Measurements from ENCODE around the gene LPGAT1.

Gene LPGAT1

DNA sequence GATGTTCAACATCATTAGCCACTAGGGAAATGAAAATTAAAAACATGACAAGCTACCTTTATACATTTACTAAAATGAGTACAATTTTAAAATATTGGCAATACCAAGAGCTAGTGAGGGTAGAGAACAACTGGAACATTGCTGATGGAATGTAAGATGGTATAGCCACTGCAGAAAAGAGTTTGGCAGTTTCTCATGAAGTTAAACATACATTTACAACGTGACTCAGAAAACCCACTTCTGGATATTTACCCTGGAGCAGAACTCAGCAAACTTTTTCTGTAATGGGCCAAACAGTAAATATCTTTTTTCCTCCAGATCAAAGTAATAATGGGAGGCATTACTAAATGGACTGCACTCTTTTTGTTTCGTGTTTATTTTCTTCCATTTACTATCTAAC is 22.1 kb downstream of the LPGAT1 start:
- Histone ChIP-seq H3K27ac (ENCODE audit: low read length) (no peak overlapping the region), H3K4me3 (ENCODE audit: low read length) (no peak overlapping the region), H3K4me1 (ENCODE audit: low read length) (no peaks in the 10 kb centered on the region), H4K20me1 (ENCODE audit: insufficient read depth, low read length) (no peaks in the 10 kb centered on the region), H3K4me2 (ENCODE audit: low read depth, low read length) (no peak overlapping the region), H3K9ac (ENCODE audit: low read length) (no peak overlapping the region), H3K9me2 (replicated peaks; ENCODE audit: insufficient read depth, low read length) (no peaks in the 10 kb centered on the region), H3K79me2 (ENCODE audit: low read length) (no peaks in the 10 kb centered on the region), H3K9me3 (replicated peaks; ENCODE audit: insufficient read depth, low read length) (no peaks in the 10 kb centered on the region), H2AFZ (ENCODE audit: low read length) (no peak overlapping the region), H3K36me3 (replicated peaks; ENCODE audit: insufficient read depth, low read length) (no peaks in the 10 kb centered on the region), H3K27me3 (replicated peaks; ENCODE audit: insufficient read depth, low read length) (no peaks in the 10 kb centered on the region), H3F3A (ENCODE audit: insufficient read depth, low read length) (no peaks in the 10 kb centered on the region)
- no peak for DNase-seq
- no peak for TF ChIP-seq EZH2phosphoT487 (IDR thresholded peaks at IDR 0.05; ENCODE audit: low read length)
- TF ChIP-seq, protein P1, sequence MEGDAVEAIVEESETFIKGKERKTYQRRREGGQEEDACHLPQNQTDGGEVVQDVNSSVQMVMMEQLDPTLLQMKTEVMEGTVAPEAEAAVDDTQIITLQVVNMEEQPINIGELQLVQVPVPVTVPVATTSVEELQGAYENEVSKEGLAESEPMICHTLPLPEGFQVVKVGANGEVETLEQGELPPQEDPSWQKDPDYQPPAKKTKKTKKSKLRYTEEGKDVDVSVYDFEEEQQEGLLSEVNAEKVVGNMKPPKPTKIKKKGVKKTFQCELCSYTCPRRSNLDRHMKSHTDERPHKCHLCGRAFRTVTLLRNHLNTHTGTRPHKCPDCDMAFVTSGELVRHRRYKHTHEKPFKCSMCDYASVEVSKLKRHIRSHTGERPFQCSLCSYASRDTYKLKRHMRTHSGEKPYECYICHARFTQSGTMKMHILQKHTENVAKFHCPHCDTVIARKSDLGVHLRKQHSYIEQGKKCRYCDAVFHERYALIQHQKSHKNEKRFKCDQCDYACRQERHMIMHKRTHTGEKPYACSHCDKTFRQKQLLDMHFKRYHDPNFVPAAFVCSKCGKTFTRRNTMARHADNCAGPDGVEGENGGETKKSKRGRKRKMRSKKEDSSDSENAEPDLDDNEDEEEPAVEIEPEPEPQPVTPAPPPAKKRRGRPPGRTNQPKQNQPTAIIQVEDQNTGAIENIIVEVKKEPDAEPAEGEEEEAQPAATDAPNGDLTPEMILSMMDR (IDR thresholded peaks at IDR 0.05; ENCODE audit: low read length) = no peak
- TF ChIP-seq EZH2 (optimal IDR thresholded peaks at IDR 0.05; ENCODE audit: low read depth, low read length) = no peak

DNA sequence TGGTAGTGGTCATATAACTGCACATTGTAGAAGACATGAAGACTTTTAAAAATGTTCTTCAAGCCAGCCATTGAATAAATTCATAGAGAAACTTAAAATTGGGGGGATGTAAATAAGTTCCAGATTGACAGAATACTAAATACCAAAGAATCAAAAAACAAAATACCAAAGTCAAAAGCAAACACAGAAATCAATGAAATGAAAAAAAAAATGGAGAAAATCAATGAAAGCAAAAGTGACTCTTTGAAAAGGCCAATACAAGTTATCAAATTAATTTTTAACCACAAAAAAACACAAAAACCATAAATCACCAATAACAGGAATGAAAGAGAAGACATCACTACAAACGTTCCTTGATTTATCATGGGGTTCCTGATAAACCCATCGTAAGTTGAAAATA is 25.6 kb downstream of the LPGAT1 start:
- TF ChIP-seq EZH2phosphoT487 (IDR thresholded peaks at IDR 0.05; ENCODE audit: low read length) = no peak
- no peak for TF ChIP-seq EZH2 (optimal IDR thresholded peaks at IDR 0.05; ENCODE audit: low read depth, low read length)
- TF ChIP-seq, protein P1 (IDR thresholded peaks at IDR 0.05; ENCODE audit: low read length) = no peak
- Histone ChIP-seq H3K4me3 (ENCODE audit: low read length) (no peak overlapping the region), H4K20me1 (ENCODE audit: insufficient read depth, low read length) (no peaks in the 10 kb centered on the region), H2AFZ (ENCODE audit: low read length) (no peak overlapping the region), H3K79me2 (ENCODE audit: low read length) (no peaks in the 10 kb centered on the region), H3F3A (ENCODE audit: insufficient read depth, low read length) (no peaks in the 10 kb centered on the region), H3K4me1 (ENCODE audit: low read length) (no peaks in the 10 kb centered on the region), H3K9me3 (replicated peaks; ENCODE audit: insufficient read depth, low read length) (no peaks in the 10 kb centered on the region), H3K27me3 (replicated peaks; ENCODE audit: insufficient read depth, low read length) (no peaks in the 10 kb centered on the region), H3K27ac (ENCODE audit: low read length) (no peak overlapping the region), H3K4me2 (ENCODE audit: low read depth, low read length) (no peak overlapping the region), H3K9ac (ENCODE audit: low read length) (no peak overlapping the region), H3K9me2 (replicated peaks; ENCODE audit: insufficient read depth, low read length) (no peaks in the 10 kb centered on the region), H3K36me3 (replicated peaks; ENCODE audit: insufficient read depth, low read length) (no peaks in the 10 kb centered on the region)
- DNase-seq = no peak

DNA sequence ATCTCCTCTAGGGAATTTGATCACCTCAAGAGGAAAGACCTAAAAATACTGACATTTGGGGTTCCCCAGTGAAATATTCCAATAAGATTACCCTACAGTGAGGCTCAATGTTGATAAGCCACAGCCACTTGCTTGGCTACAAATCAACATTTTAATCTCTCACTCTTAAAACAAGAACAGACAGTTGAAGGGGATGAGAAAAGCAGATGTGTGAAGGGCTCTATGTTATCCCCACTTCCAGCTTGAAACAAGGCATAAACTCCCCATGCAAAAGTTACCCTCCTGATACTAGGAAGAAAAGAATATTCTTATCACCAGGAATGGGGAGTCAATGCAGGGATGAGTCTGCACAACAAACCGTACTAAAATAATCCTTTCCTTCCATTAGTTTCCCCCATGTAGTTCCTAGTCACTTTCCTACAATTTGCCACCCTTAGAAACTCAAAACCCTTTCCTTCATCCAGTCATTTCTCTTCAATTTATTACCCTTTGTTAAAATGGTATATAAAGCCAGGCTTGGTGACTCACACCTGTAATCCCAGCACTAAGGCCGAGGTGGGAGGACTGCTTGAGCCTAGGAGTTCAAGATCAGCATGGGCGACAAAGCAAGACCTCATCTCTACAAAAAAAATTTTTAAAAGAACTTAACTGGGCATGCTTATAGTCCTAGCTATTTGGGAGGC is 29.5 kb downstream of the LPGAT1 start:
- TF ChIP-seq EZH2 (optimal IDR thresholded peaks at IDR 0.05; ENCODE audit: low read depth, low read length) (no peak), EZH2phosphoT487 (IDR thresholded peaks at IDR 0.05; ENCODE audit: low read length) (no peak)
- TF ChIP-seq, protein P1 (IDR thresholded peaks at IDR 0.05; ENCODE audit: low read length) = no peak
- no peaks in the 10 kb centered on the region for H4K20me1 ChIP-seq (ENCODE audit: insufficient read depth, low read length)
- no peak overlapping the region for H3K27ac ChIP-seq (ENCODE audit: low read length)
- H3K9ac ChIP-seq (ENCODE audit: low read length) = no peak overlapping the region
- H3F3A ChIP-seq (ENCODE audit: insufficient read depth, low read length) = no peaks in the 10 kb centered on the region
- no peaks in the 10 kb centered on the region for H3K9me2 ChIP-seq (replicated peaks; ENCODE audit: insufficient read depth, low read length)
- no peaks in the 10 kb centered on the region for H3K36me3 ChIP-seq (replicated peaks; ENCODE audit: insufficient read depth, low read length)
- DNase-seq = no peak
- H2AFZ ChIP-seq (ENCODE audit: low read length) = no peak overlapping the region
- no peak overlapping the region for H3K4me2 ChIP-seq (ENCODE audit: low read depth, low read length)
- no peaks in the 10 kb centered on the region for H3K9me3 ChIP-seq (replicated peaks; ENCODE audit: insufficient read depth, low read length)
- H3K4me1 ChIP-seq (ENCODE audit: low read length) = no peaks in the 10 kb centered on the region
- no peaks in the 10 kb centered on the region for H3K79me2 ChIP-seq (ENCODE audit: low read length)
- no peak overlapping the region for H3K4me3 ChIP-seq (ENCODE audit: low read length)
- no peaks in the 10 kb centered on the region for H3K27me3 ChIP-seq (replicated peaks; ENCODE audit: insufficient read depth, low read length)
